ENCODE results near the gene GHITM.
"Not testable (repeated sequence)": the region's sequence is repeated elsewhere in the genome, so short reads cannot be mapped to it uniquely, and the experiment has no call there.

GHITM gene

GRCh38 chr10:84176351-84176750, 37.0 kb downstream of the GHITM start:
- Mint-ChIP-seq H3K27ac (no peak overlapping the region), H3K36me3 (ENCODE audit: low read depth) (no peaks in the 10 kb centered on the region), H3K9me3 (no peaks in the 10 kb centered on the region), H3K4me1 (ENCODE audit: low read depth) (peaks cover 7% of the 10 kb centered on the region), H3K4me3 (no peak overlapping the region), H3K27me3 (no peaks in the 10 kb centered on the region)
- intact Hi-C loops (cut with micrococcal nuclease) = no loop called here

- Mint-ChIP-seq H3K9me3 (no peaks in the 10 kb centered on the region), H3K4me1 (ENCODE audit: low read depth) (peaks cover 7% of the 10 kb centered on the region), H3K4me3 (no peak overlapping the region), H3K36me3 (ENCODE audit: low read depth) (no peaks in the 10 kb centered on the region), H3K27ac (no peak overlapping the region), H3K27me3 (no peaks in the 10 kb centered on the region)
- intact Hi-C loops (cut with micrococcal nuclease) = no loop called here
These were observed 37.6 kb downstream of the GHITM start for GRCh38 chr10:84176836-84177474.

GRCh38 chr10:84177541-84178141, 38.3 kb downstream of the GHITM start:
- no peak overlapping the region for H3K4me3 Mint-ChIP-seq
- no peaks in the 10 kb centered on the region for H3K36me3 Mint-ChIP-seq (ENCODE audit: low read depth)
- H3K27me3 Mint-ChIP-seq = no peaks in the 10 kb centered on the region
- H3K27ac Mint-ChIP-seq = no peak overlapping the region
- intact Hi-C loops (cut with micrococcal nuclease) = no loop called here
- H3K4me1 Mint-ChIP-seq (ENCODE audit: low read depth) = peaks cover 2% of the 10 kb centered on the region
- H3K9me3 Mint-ChIP-seq = no peaks in the 10 kb centered on the region

- H3K36me3 Mint-ChIP-seq (ENCODE audit: low read depth) = no peaks in the 10 kb centered on the region
- H3K4me3 Mint-ChIP-seq = no peak overlapping the region
- intact Hi-C loops (cut with micrococcal nuclease) = no loop called here
- no peaks in the 10 kb centered on the region for H3K27me3 Mint-ChIP-seq
- no peaks in the 10 kb centered on the region for H3K9me3 Mint-ChIP-seq
- no peak overlapping the region for H3K27ac Mint-ChIP-seq
- H3K4me1 Mint-ChIP-seq (ENCODE audit: low read depth) = no peaks in the 10 kb centered on the region
These were observed 38.9 kb downstream of the GHITM start for GRCh38 chr10:84178160-84178609.

GRCh38 chr10:84179059-84179710, 39.9 kb downstream of the GHITM start:
- Mint-ChIP-seq H3K9me3 (no peaks in the 10 kb centered on the region), H3K27ac (no peak overlapping the region), H3K4me3 (no peak overlapping the region), H3K36me3 (ENCODE audit: low read depth) (no peaks in the 10 kb centered on the region), H3K4me1 (ENCODE audit: low read depth) (no peaks in the 10 kb centered on the region), H3K27me3 (no peaks in the 10 kb centered on the region)
- intact Hi-C loops (cut with micrococcal nuclease) = no loop called here

GRCh38 chr10:84180386-84180785, 41.1 kb downstream of the GHITM start:
- H3K4me3 Mint-ChIP-seq; H3K36me3 Mint-ChIP-seq (ENCODE audit: low read depth); H3K27ac Mint-ChIP-seq; H3K27me3 Mint-ChIP-seq; H3K9me3 Mint-ChIP-seq; H3K4me1 Mint-ChIP-seq (ENCODE audit: low read depth); intact Hi-C loops (cut with micrococcal nuclease): not testable (repeated sequence)

GRCh38 chr10:84181631-84182030, 42.3 kb downstream of the GHITM start:
- Mint-ChIP-seq H3K27me3 (no peaks in the 10 kb centered on the region), H3K9me3 (no peaks in the 10 kb centered on the region), H3K36me3 (ENCODE audit: low read depth) (no peaks in the 10 kb centered on the region), H3K4me1 (ENCODE audit: low read depth) (no peaks in the 10 kb centered on the region), H3K4me3 (no peak overlapping the region), H3K27ac (no peak overlapping the region)
- intact Hi-C loops (cut with micrococcal nuclease) = no loop called here

GRCh38 chr10:84184517-84184916, 45.2 kb downstream of the GHITM start:
- no peaks in the 10 kb centered on the region for H3K36me3 Mint-ChIP-seq (ENCODE audit: low read depth)
- H3K4me1 Mint-ChIP-seq (ENCODE audit: low read depth) = no peaks in the 10 kb centered on the region
- no peaks in the 10 kb centered on the region for H3K27me3 Mint-ChIP-seq
- intact Hi-C loops (cut with micrococcal nuclease) = no loop called here
- no peaks in the 10 kb centered on the region for H3K9me3 Mint-ChIP-seq
- no peak overlapping the region for H3K4me3 Mint-ChIP-seq
- no peak overlapping the region for H3K27ac Mint-ChIP-seq

- intact Hi-C loops (cut with micrococcal nuclease) = no loop called here
- H3K27me3 Mint-ChIP-seq = no peaks in the 10 kb centered on the region
- H3K9me3 Mint-ChIP-seq = no peaks in the 10 kb centered on the region
- H3K4me3 Mint-ChIP-seq = no peak overlapping the region
- H3K4me1 Mint-ChIP-seq (ENCODE audit: low read depth) = no peaks in the 10 kb centered on the region
- no peaks in the 10 kb centered on the region for H3K36me3 Mint-ChIP-seq (ENCODE audit: low read depth)
- H3K27ac Mint-ChIP-seq = no peak overlapping the region
These were observed 46.3 kb downstream of the GHITM start for GRCh38 chr10:84185526-84186175.

- intact Hi-C loops (cut with micrococcal nuclease) = no loop called here
- Mint-ChIP-seq H3K27me3 (peaks cover 18% of the 10 kb centered on the region), H3K9me3 (no peaks in the 10 kb centered on the region), H3K4me3 (no peak overlapping the region), H3K4me1 (ENCODE audit: low read depth) (no peaks in the 10 kb centered on the region), H3K36me3 (ENCODE audit: low read depth) (no peaks in the 10 kb centered on the region), H3K27ac (no peak overlapping the region)
These were observed 49.5 kb downstream of the GHITM start for GRCh38 chr10:84188815-84189214.

GRCh38 chr10:84190621-84191020, 51.3 kb downstream of the GHITM start:
- Mint-ChIP-seq H3K4me3 (no peak overlapping the region), H3K36me3 (ENCODE audit: low read depth) (no peaks in the 10 kb centered on the region), H3K27ac (no peak overlapping the region), H3K9me3 (no peaks in the 10 kb centered on the region), H3K4me1 (ENCODE audit: low read depth) (no peaks in the 10 kb centered on the region), H3K27me3 (peaks cover 35% of the 10 kb centered on the region)
- intact Hi-C loops (cut with micrococcal nuclease) = no loop called here

- peaks cover 39% of the 10 kb centered on the region for H3K27me3 Mint-ChIP-seq
- H3K4me1 Mint-ChIP-seq (ENCODE audit: low read depth) = no peaks in the 10 kb centered on the region
- intact Hi-C loops (cut with micrococcal nuclease) = no loop called here
- no peaks in the 10 kb centered on the region for H3K36me3 Mint-ChIP-seq (ENCODE audit: low read depth)
- no peak overlapping the region for H3K27ac Mint-ChIP-seq
- no peak overlapping the region for H3K4me3 Mint-ChIP-seq
- H3K9me3 Mint-ChIP-seq = no peaks in the 10 kb centered on the region
These were observed 51.8 kb downstream of the GHITM start for GRCh38 chr10:84191106-84191505.

- intact Hi-C loops (cut with micrococcal nuclease) = no loop called here
- no peaks in the 10 kb centered on the region for H3K9me3 Mint-ChIP-seq
- no peaks in the 10 kb centered on the region for H3K4me1 Mint-ChIP-seq (ENCODE audit: low read depth)
- H3K27ac Mint-ChIP-seq = no peak overlapping the region
- H3K4me3 Mint-ChIP-seq = no peak overlapping the region
- peaks cover 58% of the 10 kb centered on the region for H3K27me3 Mint-ChIP-seq
- H3K36me3 Mint-ChIP-seq (ENCODE audit: low read depth) = no peaks in the 10 kb centered on the region
These were observed 54.0 kb downstream of the GHITM start for GRCh38 chr10:84193327-84193726.

- H3K4me1 Mint-ChIP-seq (ENCODE audit: low read depth) = no peaks in the 10 kb centered on the region
- no peaks in the 10 kb centered on the region for H3K36me3 Mint-ChIP-seq (ENCODE audit: low read depth)
- intact Hi-C loops (cut with micrococcal nuclease) = no loop called here
- H3K9me3 Mint-ChIP-seq = no peaks in the 10 kb centered on the region
- H3K4me3 Mint-ChIP-seq = no peak overlapping the region
- peaks cover 62% of the 10 kb centered on the region for H3K27me3 Mint-ChIP-seq
- H3K27ac Mint-ChIP-seq = no peak overlapping the region
These were observed 54.6 kb downstream of the GHITM start for GRCh38 chr10:84193846-84194423.
